ENCODE results near the gene BUD13.
"Not testable (repeated sequence)": the region's sequence is repeated elsewhere in the genome, so short reads cannot be mapped to it uniquely, and the experiment has no call there.

BUD13 gene

GRCh38 chr11:116772443-116773202 lies at the start of gene BUD13:
Gene BUD13, minus strand, starts transcription at chr11:116772987. Its CDS starts 23 bp downstream, at chr11:116772964.
- DNase-seq, result peak; percentile 95

DNA sequence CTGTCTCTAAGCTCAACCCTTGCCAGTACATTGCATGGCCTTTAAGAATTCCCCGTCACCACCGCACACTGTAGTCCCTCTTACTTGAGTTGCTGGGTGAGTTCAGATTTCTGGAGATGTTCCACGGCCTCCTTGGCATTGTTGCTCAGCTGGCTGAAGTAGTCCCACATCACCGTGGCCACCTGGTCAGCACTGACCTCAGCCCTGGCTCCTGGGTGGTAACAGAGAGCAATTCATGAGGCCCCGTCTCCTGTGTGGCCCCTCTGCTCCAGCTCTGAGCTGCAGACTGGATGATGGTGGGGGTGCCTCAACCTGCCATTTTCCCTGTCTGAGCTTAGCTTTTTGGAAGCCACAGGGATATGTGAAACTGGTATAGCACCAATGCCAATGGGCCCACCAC lies 49.8 kb upstream of the BUD13 start:
- no peak for DNase-seq

DNA sequence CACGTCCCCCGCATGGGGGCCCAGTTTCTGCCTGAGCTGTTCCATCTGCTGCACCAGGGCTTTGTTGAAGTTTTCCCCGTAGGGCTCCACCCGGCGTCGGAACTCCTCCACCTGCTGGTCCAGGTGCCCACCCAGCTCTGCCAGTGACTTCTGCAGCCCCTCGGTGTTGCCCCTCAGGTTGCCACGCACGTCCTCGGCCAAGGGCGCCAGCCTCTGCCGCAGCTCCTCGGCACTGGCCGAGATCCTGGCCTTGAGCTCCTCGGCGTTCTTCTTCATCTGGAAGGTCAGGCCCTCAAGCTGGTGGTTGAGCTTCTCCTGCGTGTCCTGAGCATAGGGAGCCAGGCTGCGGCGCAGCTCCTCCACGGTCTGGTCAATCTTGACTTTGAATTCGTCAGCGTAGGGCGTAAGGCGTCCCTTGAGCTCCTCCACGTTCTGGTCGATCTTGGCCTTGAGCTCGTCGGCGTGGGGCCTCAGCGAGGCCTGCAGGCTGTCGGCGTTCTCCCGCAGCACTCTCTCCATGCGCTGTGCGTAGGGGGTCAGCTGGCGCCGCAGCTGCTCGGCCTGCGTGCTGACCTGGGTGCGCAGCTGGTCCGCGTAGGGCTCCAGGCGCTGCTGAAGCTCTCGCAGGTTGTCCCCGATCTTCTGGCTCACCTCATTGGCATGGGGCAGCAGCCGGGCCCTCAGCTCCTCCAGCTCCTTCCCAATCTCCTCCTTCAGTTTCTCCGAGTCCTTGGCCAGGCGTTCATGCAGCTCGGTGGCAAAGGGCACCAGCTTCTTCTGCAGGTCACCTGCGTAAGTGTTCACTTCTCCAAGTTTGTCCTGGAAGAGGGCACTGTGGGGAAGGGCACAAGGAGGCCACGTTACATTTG lies 48.5 kb upstream of the BUD13 start:
- DNase-seq, result no peak

- DNase-seq, result no peak
Observed at GRCh38 chr11:116819049-116819448, 46.3 kb upstream of the BUD13 start.

DNA sequence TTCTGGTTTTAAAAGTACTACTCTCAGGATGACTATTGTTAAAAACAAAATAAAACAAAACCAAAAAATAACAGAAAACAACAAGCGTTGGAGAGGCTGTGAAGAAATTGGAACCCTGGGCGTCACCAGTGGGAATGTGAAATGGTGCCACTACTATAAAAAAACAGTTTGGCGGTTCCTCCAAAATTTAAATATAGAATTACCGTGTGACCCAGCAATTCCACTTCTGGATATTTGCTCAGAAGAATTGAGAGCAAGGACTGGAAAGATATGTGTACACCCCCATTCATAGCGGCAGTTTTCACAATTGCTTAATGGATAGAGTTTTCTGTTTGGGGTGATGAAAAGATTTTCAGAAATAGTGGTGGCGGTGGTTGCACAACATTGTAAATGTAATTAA lies 41.7 kb upstream of the BUD13 start:
- DNase-seq, result no peak

- no peak for DNase-seq
Observed at GRCh38 chr11:116813781-116814471, 41.1 kb upstream of the BUD13 start.

DNA sequence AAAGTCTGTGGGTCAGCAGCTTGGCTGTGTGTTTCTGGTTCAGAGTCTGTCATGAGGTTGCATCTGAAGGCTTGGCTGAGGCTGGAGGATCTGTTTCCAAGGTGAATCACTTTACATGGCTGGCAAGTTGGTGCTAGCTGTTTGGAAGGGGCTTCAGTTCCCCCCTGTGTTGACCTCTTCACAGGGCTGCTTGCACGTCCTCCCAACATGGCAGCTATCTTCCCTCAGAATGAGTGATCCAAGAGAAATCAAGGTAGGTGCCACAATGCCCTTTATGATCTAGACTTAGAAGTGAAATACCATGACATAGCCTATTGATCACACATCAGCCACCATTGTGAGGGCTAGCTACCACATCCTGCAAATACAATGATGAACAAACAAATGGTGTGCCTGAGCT lies 40.4 kb upstream of the BUD13 start:
- no peak for DNase-seq

DNA sequence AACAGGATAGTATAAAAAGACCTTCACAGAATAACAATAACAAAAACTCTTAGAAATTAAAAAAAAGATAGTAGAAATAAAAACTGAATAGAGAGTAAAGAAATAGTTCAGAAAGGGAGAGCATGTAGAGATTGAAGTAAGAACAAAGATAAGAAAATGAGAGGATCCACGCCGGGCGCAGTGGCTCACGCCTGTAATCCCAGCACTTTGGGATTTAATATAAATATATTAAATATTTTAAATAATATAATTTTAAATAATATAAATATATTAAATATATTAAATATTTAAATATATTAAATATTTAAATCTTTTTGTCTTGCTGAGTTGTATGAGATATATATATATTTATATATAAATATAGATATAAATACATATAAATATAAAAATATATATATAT lies 39.3 kb upstream of the BUD13 start:
- no peak for DNase-seq

DNA sequence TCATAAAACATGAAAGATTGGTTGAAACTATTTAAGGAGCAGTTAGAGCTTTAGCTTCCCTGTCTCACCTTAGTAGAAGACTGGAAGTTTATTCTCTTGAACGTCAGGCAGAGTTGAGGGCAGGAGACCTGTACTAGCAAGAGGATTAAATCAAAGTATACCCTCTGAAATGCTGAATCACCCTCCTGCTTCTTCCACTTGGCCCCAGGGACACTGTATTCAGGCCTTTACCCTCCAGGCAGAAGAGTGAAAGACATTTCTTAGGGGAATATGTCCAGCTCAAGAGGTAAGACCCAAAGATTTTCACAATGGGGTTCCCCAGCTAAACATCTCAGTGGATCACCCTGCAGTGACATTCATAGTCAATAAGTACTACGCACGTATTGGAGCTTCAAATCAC lies 38.4 kb upstream of the BUD13 start:
- DNase-seq, result no peak

DNA sequence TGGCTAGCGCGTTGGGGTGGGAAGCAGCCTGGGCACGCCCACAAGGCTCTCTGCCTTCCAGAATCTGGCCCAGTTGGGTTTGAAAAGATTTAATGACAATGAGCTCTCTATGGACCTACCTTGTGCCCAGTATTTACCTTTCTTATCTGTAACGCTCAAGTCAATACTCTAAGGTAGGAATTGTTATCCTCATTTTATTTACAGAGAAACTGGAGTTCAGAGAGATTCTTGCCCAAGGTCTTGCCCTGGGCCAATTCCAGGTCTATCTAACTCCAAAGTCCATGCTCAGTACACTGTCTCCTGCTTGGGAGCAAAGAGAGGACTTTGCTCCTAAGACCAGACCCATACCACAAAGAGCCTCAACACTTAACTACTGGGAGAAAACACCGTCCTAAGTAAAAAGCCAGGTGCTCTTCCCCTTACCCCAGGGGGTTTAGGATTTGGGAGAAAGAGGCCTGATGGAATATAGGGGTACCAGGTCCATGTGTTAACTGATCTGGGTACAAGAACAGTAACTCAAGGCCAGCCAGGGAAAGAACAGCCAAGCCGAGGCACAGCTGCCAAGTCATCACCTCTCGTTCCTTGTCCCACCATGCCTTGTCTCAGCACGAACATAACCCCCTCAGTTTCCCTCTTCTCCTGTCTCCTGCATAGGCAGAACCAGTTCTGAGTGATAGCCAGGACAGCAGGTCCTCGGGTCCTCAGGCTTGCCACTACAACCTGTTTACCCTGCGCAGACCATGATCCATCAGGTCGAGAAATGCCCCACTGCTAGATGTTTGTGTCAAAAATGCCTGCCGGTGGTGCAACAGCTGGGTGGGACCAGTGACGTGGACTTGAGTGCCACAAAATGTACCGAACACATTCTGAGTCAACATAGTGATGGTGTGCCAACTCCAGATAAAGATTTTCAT lies 35.7 kb upstream of the BUD13 start:
- no peak for DNase-seq

DNA sequence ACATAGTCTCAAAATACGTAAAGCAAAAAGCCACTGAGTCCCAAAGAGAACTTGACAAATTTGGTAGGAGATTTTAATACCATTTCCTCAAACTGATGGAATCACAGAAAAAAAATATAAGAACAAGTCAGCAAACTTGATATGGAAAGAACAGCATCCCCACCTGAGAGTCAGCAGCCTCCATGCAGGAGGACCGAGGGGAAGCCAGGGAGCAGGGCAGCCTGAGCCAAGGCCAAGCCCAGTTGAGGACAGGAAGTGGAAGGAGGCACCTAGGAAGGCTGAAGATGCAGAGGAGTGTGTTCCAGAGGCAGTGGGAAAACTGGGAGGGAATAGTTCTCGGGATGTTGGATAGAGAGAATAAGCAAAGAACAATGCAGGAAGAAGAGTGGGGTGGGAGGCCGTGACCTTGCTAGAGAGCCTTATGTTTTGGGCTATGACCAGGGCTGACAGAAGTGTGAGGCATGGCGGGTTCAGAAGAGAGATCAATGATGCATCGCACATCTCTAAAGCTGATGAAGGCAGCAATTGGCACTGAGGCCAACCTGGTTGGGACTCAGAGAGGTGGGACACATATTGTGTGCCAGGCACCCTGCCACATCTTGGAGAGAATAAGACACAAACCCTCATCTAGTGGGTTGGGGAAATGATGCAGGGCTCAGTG lies 34.9 kb upstream of the BUD13 start:
- DNase-seq, result no peak

DNA sequence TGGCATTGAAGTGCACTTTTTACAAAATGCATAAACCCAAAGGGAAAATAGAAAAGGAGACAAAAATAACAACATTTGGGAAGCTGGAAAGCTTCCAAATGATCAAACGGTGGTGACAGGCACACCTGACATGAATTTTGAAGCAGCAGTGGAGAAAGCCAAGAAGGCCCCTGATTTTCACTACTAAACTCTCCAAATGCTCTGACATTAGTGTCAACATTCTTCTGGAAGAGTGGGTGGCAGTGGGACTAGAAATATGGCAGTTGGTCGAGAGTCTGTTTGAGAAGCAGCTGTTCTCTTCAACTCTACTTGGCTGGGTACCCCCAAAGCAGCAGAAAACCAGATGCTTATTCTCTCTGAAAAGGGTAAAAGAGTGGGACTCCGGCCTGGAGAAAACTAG lies 31.2 kb upstream of the BUD13 start:
- DNase-seq, result no peak

GRCh38 chr11:116801662-116802061 lies 28.9 kb upstream of the BUD13 start:
- not testable (repeated sequence) for DNase-seq

DNA sequence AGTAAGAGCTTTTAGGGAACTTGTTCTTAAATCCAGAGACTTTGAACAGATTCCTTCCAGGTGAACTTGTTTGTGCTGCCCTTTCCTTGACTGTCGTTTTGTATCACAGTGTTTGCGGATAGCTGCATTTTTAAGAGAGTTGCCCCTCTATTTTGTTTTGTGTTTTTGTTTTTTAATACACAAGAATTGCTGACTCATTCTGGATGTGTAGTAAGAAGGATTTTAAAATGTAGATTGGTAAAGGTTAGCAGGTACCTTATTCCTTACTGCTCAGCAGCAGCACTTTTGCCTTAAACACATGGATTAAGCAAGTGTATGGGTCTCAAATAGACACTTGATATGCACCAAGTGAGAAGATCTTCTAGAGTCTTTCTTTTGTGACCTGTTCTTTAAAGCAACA lies 27.8 kb upstream of the BUD13 start:
- DNase-seq, result no peak

DNA sequence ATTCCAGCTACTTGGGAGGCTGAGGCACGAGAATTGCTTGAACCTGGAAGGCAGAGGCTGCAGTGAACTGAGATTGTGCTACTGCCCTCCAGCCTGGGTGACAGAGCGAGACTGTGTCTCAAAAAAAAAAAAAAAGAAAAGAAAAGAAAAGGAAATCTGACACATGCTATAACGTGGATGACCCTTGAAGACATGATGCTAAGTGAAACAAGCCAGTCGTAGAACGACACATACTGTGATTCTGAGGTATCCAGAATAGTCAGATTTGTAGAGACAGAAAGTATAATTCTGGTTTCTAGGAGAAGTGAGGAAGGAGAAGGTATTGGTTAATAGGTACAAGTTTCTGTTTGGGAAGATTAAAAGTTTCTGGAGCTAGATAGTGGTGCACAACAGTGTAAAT lies 25.6 kb upstream of the BUD13 start:
- no peak for DNase-seq

GRCh38 chr11:116797816-116798215 lies 25.0 kb upstream of the BUD13 start:
- DNase-seq, result no peak

GRCh38 chr11:116796548-116796947 lies 23.8 kb upstream of the BUD13 start:
- DNase-seq, result no peak

DNA sequence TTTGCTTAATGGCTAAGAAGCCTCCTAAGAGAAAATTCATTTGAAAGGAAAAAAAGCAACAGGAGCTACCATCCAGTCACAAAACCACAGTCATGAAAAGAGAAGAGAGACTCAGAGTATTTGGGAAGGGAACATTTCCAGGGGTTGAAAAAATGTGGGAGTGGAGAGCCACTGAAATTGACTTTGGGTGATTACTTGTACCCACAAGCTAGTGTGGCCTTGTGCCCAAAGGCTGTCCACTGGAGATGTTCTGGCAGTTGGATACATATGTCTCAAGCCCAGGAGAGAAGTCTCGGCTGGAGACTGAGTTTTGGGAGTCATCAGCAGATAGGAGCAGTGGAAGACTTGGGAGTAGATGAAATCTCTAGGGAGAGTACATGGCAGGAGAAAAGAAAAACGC lies 22.1 kb upstream of the BUD13 start:
- no peak for DNase-seq

GRCh38 chr11:116793772-116794097 lies 20.9 kb upstream of the BUD13 start:
- no peak for DNase-seq

GRCh38 chr11:116792869-116793771 lies 20.3 kb upstream of the BUD13 start:
- no peak for DNase-seq

All from stimulated activated CD4-positive, alpha-beta T cell treated with anti-CD3 and anti-CD28 coated beads, Interleukin-4, amount 100 ng/mL, for 24 hours (primary cell).